Nephron (organoid): ENCODE data around the gene ABCA13.

ENCODE experiments used
- H3K27ac Mint-ChIP-seq, 3 experiments: 2 replicates each; pipeline ENCODE4 v1.8.0; 2020; ENCODE audit warnings: mixed read lengths in 3 of 3, mild to moderate bottlenecking in 2 of 3, moderate library complexity in 1 of 3
- H3K27me3 Mint-ChIP-seq: 2 replicates; pipeline ENCODE4 v1.8.0; 2021; ENCODE audit warnings: low read depth, mild to moderate bottlenecking, moderate library complexity, mixed read lengths
- H3K36me3 Mint-ChIP-seq: 2 replicates; pipeline ENCODE4 v1.8.0; 2020; ENCODE audit warnings: low read depth, mixed read lengths
- H3K4me1 Mint-ChIP-seq: 2 replicates; pipeline ENCODE4 v1.8.0; 2020; ENCODE audit warnings: mixed read lengths
- H3K4me3 Mint-ChIP-seq, 3 experiments: 2 replicates each; pipeline ENCODE4 v1.8.0; 2020; ENCODE audit warnings: mild to moderate bottlenecking in 3 of 3, mixed read lengths in 3 of 3, moderate library complexity in 2 of 3
- H3K9me3 Mint-ChIP-seq: 2 replicates; pipeline ENCODE4 v1.8.0; 2020; ENCODE audit warnings: mixed read lengths
- CTCF ChIP-seq, 3 experiments: fragments of 200-600 bp; sonication (generic); IDR thresholded peaks; one replicate each; pipeline ENCODE4 v1.5.0; 2021; ENCODE audit warnings: antibody characterized with exemption in 3 of 3; ENCODE audit not compliant: unreplicated experiment in 3 of 3

Gene ABCA13

GRCh38 chr7:48350515-48350914 is 179.3 kb downstream of the ABCA13 start:
- Mint-ChIP-seq H3K4me3 (no peak overlapping the region), H3K36me3 (no peaks in the 10 kb centered on the region), H3K27me3 (no peaks in the 10 kb centered on the region), H3K4me1 (peaks cover 17% of the 10 kb centered on the region), H3K9me3 (no peaks in the 10 kb centered on the region), H3K27ac (no peak overlapping the region)
- no peak for TF ChIP-seq CTCF (IDR thresholded peaks at IDR 0.05; ENCODE audit: unreplicated experiment in 3 of 3)

- H3K27me3 Mint-ChIP-seq, result no peaks in the 10 kb centered on the region
Observed at GRCh38 chr7:48351900-48352299, 180.6 kb downstream of the ABCA13 start.

GRCh38 chr7:48355346-48355745 is 184.1 kb downstream of the ABCA13 start:
- no peaks in the 10 kb centered on the region for H3K36me3 Mint-ChIP-seq
- TF ChIP-seq CTCF (IDR thresholded peaks at IDR 0.05; ENCODE audit: unreplicated experiment in 3 of 3), result no peak
- no peak overlapping the region for H3K4me3 Mint-ChIP-seq
- H3K9me3 Mint-ChIP-seq, result no peaks in the 10 kb centered on the region
- H3K27ac Mint-ChIP-seq, result no peak overlapping the region
- H3K4me1 Mint-ChIP-seq, result peaks cover 2% of the 10 kb centered on the region
- H3K27me3 Mint-ChIP-seq, result no peaks in the 10 kb centered on the region

More at GRCh38 chr7:48351900-48352299, 180.6 kb downstream of the ABCA13 start:
- H3K4me3 Mint-ChIP-seq, result no peak overlapping the region
- no peak for TF ChIP-seq CTCF (IDR thresholded peaks at IDR 0.05; ENCODE audit: unreplicated experiment in 3 of 3)
- no peak overlapping the region for H3K27ac Mint-ChIP-seq
- H3K36me3 Mint-ChIP-seq, result no peaks in the 10 kb centered on the region
- peaks cover 17% of the 10 kb centered on the region for H3K4me1 Mint-ChIP-seq
- H3K9me3 Mint-ChIP-seq, result no peaks in the 10 kb centered on the region

GRCh38 chr7:48360574-48360973 is 189.3 kb downstream of the ABCA13 start:
- TF ChIP-seq CTCF (IDR thresholded peaks at IDR 0.05; ENCODE audit: unreplicated experiment in 3 of 3), result no peak
- Mint-ChIP-seq H3K4me3 (no peak overlapping the region), H3K9me3 (no peaks in the 10 kb centered on the region), H3K27ac (no peak overlapping the region), H3K36me3 (no peaks in the 10 kb centered on the region), H3K4me1 (no peaks in the 10 kb centered on the region), H3K27me3 (no peaks in the 10 kb centered on the region)

- Mint-ChIP-seq H3K4me3 (no peak overlapping the region), H3K4me1 (no peaks in the 10 kb centered on the region), H3K9me3 (peaks cover 6% of the 10 kb centered on the region), H3K27me3 (peaks cover 3% of the 10 kb centered on the region), H3K27ac (no peak overlapping the region), H3K36me3 (no peaks in the 10 kb centered on the region)
- TF ChIP-seq CTCF (IDR thresholded peaks at IDR 0.05; ENCODE audit: unreplicated experiment in 3 of 3), result no peak
Observed at GRCh38 chr7:48363174-48363573, 191.9 kb downstream of the ABCA13 start.

- Mint-ChIP-seq H3K27ac (no peak overlapping the region), H3K36me3 (no peaks in the 10 kb centered on the region), H3K27me3 (peaks cover 3% of the 10 kb centered on the region), H3K9me3 (peaks cover 16% of the 10 kb centered on the region), H3K4me3 (no peak overlapping the region), H3K4me1 (no peaks in the 10 kb centered on the region)
- TF ChIP-seq CTCF (IDR thresholded peaks at IDR 0.05; ENCODE audit: unreplicated experiment in 3 of 3), result no peak
Observed at GRCh38 chr7:48365010-48365409, 193.8 kb downstream of the ABCA13 start.
